Neural cell (in vitro differentiated cells): Measurements from ENCODE around the gene MAP4K3. TPM values are rescaled to one million over a fixed set of nuclear protein-coding genes. Genes with fewer than 3 reads are reported as not detected.

Experiments
- H2AFZ ChIP-seq: fragments of 200-600, 300-800 bp; sonication (generic), shearing (Covaris generic); 2 replicates; pipeline ENCODE4 v1.6.0; 2014; ENCODE audit warnings: low read depth, mild to moderate bottlenecking, antibody characterized with exemption, low read length, moderate library complexity
- H3F3A ChIP-seq: fragments of 200-600 bp; shearing (Covaris generic); 2 replicates; pipeline ENCODE4 v1.6.1; 2016; ENCODE audit warnings: mild to moderate bottlenecking, moderate library complexity, mixed read lengths, antibody characterized with exemption, low read length; ENCODE audit not compliant: insufficient read depth, poor library complexity, severe bottlenecking
- H3K27ac ChIP-seq: fragments of 200-600, 300-800 bp; sonication (generic), shearing (Covaris generic); 2 replicates; pipeline ENCODE4 v1.5.1; 2014; ENCODE audit warnings: mild to moderate bottlenecking, low read length, moderate library complexity
- H3K27me3 ChIP-seq: fragments of 300-800, 200-600 bp; sonication (generic), shearing (Covaris generic); 2 replicates; pipeline ENCODE4 v1.6.0; 2014; ENCODE audit warnings: mild to moderate bottlenecking, low read depth, low read length, moderate library complexity; ENCODE audit not compliant: insufficient read depth
- H3K36me3 ChIP-seq: fragments of 300-800, 200-600 bp; sonication (generic), shearing (Covaris generic); 2 replicates; pipeline ENCODE4 v1.5.1; 2014; ENCODE audit warnings: mild to moderate bottlenecking, antibody characterized with exemption, low read length, moderate library complexity; ENCODE audit not compliant: insufficient read depth
- H3K4me2 ChIP-seq: fragments of 300-800, 200-600 bp; sonication (generic), shearing (Covaris generic); 2 replicates; pipeline ENCODE4 v1.6.0; 2014; ENCODE audit warnings: mild to moderate bottlenecking, low read length
- H3K4me3 ChIP-seq: fragments of 300-800, 200-600 bp; sonication (generic), shearing (Covaris generic); 2 replicates; pipeline ENCODE4 v1.5.1; 2014; ENCODE audit warnings: mild to moderate bottlenecking, low read length, moderate library complexity
- H3K79me2 ChIP-seq: fragments of 200-600 bp; shearing (Covaris generic); replicated peaks from 2 replicates; pipeline ENCODE4 v1.6.0; 2014; ENCODE audit warnings: mild to moderate bottlenecking, low read length, moderate library complexity; ENCODE audit not compliant: insufficient read depth
- H3K9ac ChIP-seq: fragments of 300-800, 200-600 bp; sonication (generic), shearing (Covaris generic); 2 replicates; pipeline ENCODE4 v1.6.1; 2016; ENCODE audit warnings: mild to moderate bottlenecking, low read length, mixed read lengths
- H3K9me2 ChIP-seq: fragments of 200-600 bp; shearing (Covaris generic); 2 replicates; pipeline ENCODE4 v1.6.1; 2016; ENCODE audit warnings: mild to moderate bottlenecking, low read length, mixed read lengths; ENCODE audit not compliant: insufficient read depth
- H3K9me3 ChIP-seq: fragments of 200-600, 300-800 bp; sonication (generic), shearing (Covaris generic); 2 replicates; pipeline ENCODE4 v1.6.1; 2016; ENCODE audit warnings: mild to moderate bottlenecking, mixed run types, low read length, moderate library complexity, mixed read lengths
- H4K20me1 ChIP-seq: fragments of 200-600 bp; shearing (Covaris generic); 2 replicates; pipeline ENCODE4 v1.6.1; 2016; ENCODE audit warnings: mild to moderate bottlenecking, mixed run types; ENCODE audit not compliant: insufficient read depth
- EP300 ChIP-seq: fragments of 450-650 bp; conservative IDR thresholded peaks from 2 replicates; pipeline ENCODE4 v1.6.1; 2014; ENCODE audit warnings: antibody characterized with exemption, mild to moderate bottlenecking, moderate library complexity; ENCODE audit not compliant: poor library complexity, severe bottlenecking
- EZH2 ChIP-seq: fragments of 200-600, 300-800 bp; shearing (Covaris generic), sonication (generic); IDR thresholded peaks from 2 replicates; pipeline ENCODE4 v1.6.1; 2014; ENCODE audit warnings: antibody characterized with exemption, low read length, borderline replicate concordance, mild to moderate bottlenecking; ENCODE audit not compliant: insufficient read depth, poor library complexity, severe bottlenecking
- MXI1 ChIP-seq: fragments of 450-650 bp; conservative IDR thresholded peaks from 2 replicates; pipeline ENCODE4 v1.6.1; 2014; ENCODE audit warnings: antibody characterized with exemption, mild to moderate bottlenecking; ENCODE audit not compliant: poor library complexity, severe bottlenecking
- POLR2AphosphoS5 ChIP-seq: IDR thresholded peaks from 2 replicates; pipeline ENCODE4 v1.6.1; 2012
- RAD21 ChIP-seq: fragments of 450-650 bp; conservative IDR thresholded peaks from 2 replicates; pipeline ENCODE4 v1.6.1; 2014; ENCODE audit warnings: antibody characterized with exemption, mild to moderate bottlenecking, moderate library complexity
- SMC3 ChIP-seq: fragments of 450-650 bp; conservative IDR thresholded peaks from 2 replicates; pipeline ENCODE4 v1.6.1; 2014; ENCODE audit warnings: antibody characterized with exemption, mild to moderate bottlenecking, moderate library complexity; ENCODE audit not compliant: poor library complexity
- TAF1 ChIP-seq: IDR thresholded peaks from 2 replicates; pipeline ENCODE4 v1.6.1; 2012; ENCODE audit warnings: low read depth
- polyA plus RNA-seq: library from polyadenylated mRNA; depleted of rRNA; stranded (reverse); fragments of >200 nt; gene quantifications from 2 replicates; pipeline ENCODE4 v1.2.3, GENCODE V29; 2014
- TF ChIP-seq, protein P1 (sequence below): fragments of 450-650 bp; IDR thresholded peaks from 2 replicates; pipeline ENCODE4 v1.5.1; 2014; ENCODE audit warnings: antibody characterized with exemption, mild to moderate bottlenecking, moderate library complexity; ENCODE audit not compliant: poor library complexity, severe bottlenecking
- TF ChIP-seq, protein P2 (sequence below): IDR thresholded peaks from 2 replicates; pipeline ENCODE4 v1.6.1; 2012; ENCODE audit warnings: borderline replicate concordance

MAP4K3 gene
- polyA plus RNA-seq, 1 donor from 2014 or later: 105 TPM

DNA sequence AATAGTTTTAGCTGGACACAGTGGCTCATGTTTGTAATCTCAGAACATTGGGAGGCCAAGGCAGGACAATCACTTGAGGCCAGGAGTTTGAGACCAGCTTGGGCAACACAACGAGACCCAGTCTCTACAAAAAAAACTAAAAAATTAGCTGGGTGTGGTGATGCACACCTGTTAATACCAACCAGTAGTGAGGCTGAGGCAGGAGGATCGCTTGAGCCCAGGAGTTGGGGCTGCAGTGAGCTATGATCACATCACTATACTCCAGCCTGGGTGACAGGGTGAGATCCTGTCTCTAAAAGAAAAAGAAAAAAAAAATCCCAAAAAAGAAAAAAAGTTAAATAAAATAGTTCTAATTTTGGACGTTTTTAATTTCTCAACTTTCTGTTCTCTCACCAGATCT, 68.7 kb downstream of the MAP4K3 start:
- Histone ChIP-seq H3K27ac (no peak overlapping the region), H3K27me3 (no peaks in the 10 kb centered on the region), H3K9ac (no peak overlapping the region), H3K4me3 (no peak overlapping the region), H3K79me2 (no peaks in the 10 kb centered on the region), H3K9me2 (no peaks in the 10 kb centered on the region), H3K4me2 (no peak overlapping the region), H3F3A (no peaks in the 10 kb centered on the region), H2AFZ (no peak overlapping the region), H4K20me1 (no peaks in the 10 kb centered on the region), H3K9me3 (no peaks in the 10 kb centered on the region), H3K36me3 (no peaks in the 10 kb centered on the region)
- TF ChIP-seq EZH2: no peak
- no peak for TF ChIP-seq SMC3
- TF ChIP-seq MXI1: no peak
- no peak for TF ChIP-seq EP300
- TF ChIP-seq RAD21: no peak
- TF ChIP-seq, protein P1, sequence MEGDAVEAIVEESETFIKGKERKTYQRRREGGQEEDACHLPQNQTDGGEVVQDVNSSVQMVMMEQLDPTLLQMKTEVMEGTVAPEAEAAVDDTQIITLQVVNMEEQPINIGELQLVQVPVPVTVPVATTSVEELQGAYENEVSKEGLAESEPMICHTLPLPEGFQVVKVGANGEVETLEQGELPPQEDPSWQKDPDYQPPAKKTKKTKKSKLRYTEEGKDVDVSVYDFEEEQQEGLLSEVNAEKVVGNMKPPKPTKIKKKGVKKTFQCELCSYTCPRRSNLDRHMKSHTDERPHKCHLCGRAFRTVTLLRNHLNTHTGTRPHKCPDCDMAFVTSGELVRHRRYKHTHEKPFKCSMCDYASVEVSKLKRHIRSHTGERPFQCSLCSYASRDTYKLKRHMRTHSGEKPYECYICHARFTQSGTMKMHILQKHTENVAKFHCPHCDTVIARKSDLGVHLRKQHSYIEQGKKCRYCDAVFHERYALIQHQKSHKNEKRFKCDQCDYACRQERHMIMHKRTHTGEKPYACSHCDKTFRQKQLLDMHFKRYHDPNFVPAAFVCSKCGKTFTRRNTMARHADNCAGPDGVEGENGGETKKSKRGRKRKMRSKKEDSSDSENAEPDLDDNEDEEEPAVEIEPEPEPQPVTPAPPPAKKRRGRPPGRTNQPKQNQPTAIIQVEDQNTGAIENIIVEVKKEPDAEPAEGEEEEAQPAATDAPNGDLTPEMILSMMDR: no peak
- no peak for TF ChIP-seq TAF1
- no peak for TF ChIP-seq POLR2AphosphoS5
- TF ChIP-seq, protein P2, sequence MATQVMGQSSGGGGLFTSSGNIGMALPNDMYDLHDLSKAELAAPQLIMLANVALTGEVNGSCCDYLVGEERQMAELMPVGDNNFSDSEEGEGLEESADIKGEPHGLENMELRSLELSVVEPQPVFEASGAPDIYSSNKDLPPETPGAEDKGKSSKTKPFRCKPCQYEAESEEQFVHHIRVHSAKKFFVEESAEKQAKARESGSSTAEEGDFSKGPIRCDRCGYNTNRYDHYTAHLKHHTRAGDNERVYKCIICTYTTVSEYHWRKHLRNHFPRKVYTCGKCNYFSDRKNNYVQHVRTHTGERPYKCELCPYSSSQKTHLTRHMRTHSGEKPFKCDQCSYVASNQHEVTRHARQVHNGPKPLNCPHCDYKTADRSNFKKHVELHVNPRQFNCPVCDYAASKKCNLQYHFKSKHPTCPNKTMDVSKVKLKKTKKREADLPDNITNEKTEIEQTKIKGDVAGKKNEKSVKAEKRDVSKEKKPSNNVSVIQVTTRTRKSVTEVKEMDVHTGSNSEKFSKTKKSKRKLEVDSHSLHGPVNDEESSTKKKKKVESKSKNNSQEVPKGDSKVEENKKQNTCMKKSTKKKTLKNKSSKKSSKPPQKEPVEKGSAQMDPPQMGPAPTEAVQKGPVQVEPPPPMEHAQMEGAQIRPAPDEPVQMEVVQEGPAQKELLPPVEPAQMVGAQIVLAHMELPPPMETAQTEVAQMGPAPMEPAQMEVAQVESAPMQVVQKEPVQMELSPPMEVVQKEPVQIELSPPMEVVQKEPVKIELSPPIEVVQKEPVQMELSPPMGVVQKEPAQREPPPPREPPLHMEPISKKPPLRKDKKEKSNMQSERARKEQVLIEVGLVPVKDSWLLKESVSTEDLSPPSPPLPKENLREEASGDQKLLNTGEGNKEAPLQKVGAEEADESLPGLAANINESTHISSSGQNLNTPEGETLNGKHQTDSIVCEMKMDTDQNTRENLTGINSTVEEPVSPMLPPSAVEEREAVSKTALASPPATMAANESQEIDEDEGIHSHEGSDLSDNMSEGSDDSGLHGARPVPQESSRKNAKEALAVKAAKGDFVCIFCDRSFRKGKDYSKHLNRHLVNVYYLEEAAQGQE: no peak

DNA sequence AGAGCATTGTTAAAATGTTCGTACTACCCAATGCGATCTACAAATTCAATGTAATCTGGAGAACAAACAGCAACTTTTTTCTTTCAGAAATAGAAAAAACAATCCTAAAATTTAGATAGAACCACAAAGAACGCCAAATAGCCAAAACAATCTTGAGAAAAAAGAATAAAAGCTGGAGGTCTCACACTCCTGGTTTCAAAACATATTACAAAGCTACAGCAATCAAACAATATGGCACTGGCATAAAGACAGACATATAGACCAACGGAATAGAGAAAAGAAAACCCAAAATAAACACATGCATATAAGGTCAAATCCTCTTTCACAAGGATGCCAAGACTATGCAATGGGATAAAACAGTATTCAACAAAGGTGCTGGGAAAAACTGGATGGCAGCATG, 74.5 kb downstream of the MAP4K3 start:
- TF ChIP-seq SMC3: no peak
- no peak for TF ChIP-seq POLR2AphosphoS5
- no peak for TF ChIP-seq TAF1
- no peak for TF ChIP-seq EP300
- TF ChIP-seq, protein P1: no peak
- TF ChIP-seq EZH2: no peak
- TF ChIP-seq, protein P2: no peak
- no peak for TF ChIP-seq RAD21
- no peak for TF ChIP-seq MXI1
- H3K79me2 ChIP-seq: peaks cover 10% of the 10 kb centered on the region
- no peak overlapping the region for H3K9ac ChIP-seq
- H3K4me3 ChIP-seq: no peak overlapping the region
- no peaks in the 10 kb centered on the region for H4K20me1 ChIP-seq
- no peak overlapping the region for H2AFZ ChIP-seq
- H3K36me3 ChIP-seq: peaks cover 5% of the 10 kb centered on the region
- no peak overlapping the region for H3K4me2 ChIP-seq
- H3K27ac ChIP-seq: no peak overlapping the region
- no peaks in the 10 kb centered on the region for H3F3A ChIP-seq
- peaks cover 9% of the 10 kb centered on the region for H3K9me3 ChIP-seq
- H3K9me2 ChIP-seq: no peaks in the 10 kb centered on the region
- no peaks in the 10 kb centered on the region for H3K27me3 ChIP-seq
